Astrocyte (in vitro differentiated cells and primary cell): Measurements from ENCODE around the gene PRSS57.

Experiments
- CTCF ChIP-seq: IDR thresholded peaks from 2 replicates; pipeline ENCODE4 v1.5.1; 2011; ENCODE audit warnings: low read depth, mild to moderate bottlenecking, inconsistent platforms, low read length, moderate library complexity; ENCODE audit not compliant: insufficient read depth
- EZH2 ChIP-seq: IDR thresholded peaks from 2 replicates; pipeline ENCODE4 v1.6.1; 2012; ENCODE audit warnings: mild to moderate bottlenecking, low read length, inconsistent platforms; ENCODE audit not compliant: insufficient read depth

GRCh38 chr19:743168-743687, 48.0 kb upstream of the PRSS57 start:
- no peak for TF ChIP-seq EZH2
- no peak for TF ChIP-seq CTCF
